ENCODE results near the gene COL4A4. TPM values are rescaled to one million over a fixed set of nuclear protein-coding genes. Genes with fewer than 3 reads are reported as not detected.

The COL4A4 gene
- total and polyA plus RNA-seq, 2 of the 4 experiments (the other 2 are of a cell fraction) = 0.02 TPM; not detected in 1

GRCh38 chr2:227020416-227020815, 143.6 kb downstream of the COL4A4 start:
- Histone ChIP-seq H3K4me2 (ENCODE audit: low read depth, low read length) (no peak overlapping the region), H2AFZ (replicated peaks; ENCODE audit: low read length, poor library complexity) (no peak overlapping the region), H4K91ac (ENCODE audit: insufficient read depth, low read depth, low read length) (no peak overlapping the region), H4K5ac (ENCODE audit: low read depth, low read length) (no peak overlapping the region), H3K36me3 (ENCODE audit: control insufficient read depth, insufficient read depth, low read length) (no peaks in the 10 kb centered on the region), H3K56ac (ENCODE audit: extremely low read depth, insufficient read depth, low read length) (no peak overlapping the region), H3K18ac (ENCODE audit: low read depth, low read length) (no peak overlapping the region), H2BK5ac (ENCODE audit: low read depth, low read length, poor library complexity, severe bottlenecking) (no peak overlapping the region), H3K9me3 (ENCODE audit: control insufficient read depth, insufficient read depth, low read length) (no peaks in the 10 kb centered on the region), H2BK15ac (ENCODE audit: low read depth, low read length) (no peak overlapping the region), H3K9ac (ENCODE audit: low read depth, low read length) (no peak overlapping the region), H3K27me3 (ENCODE audit: control insufficient read depth, insufficient read depth, low read length) (no peaks in the 10 kb centered on the region), H3K79me1 (ENCODE audit: low read depth in 1 of 2, low read length in 2 of 2) (no peaks in the 10 kb centered on the region), H3K14ac (replicated peaks; ENCODE audit: low read depth, low read length) (no peak overlapping the region), H3K4me1 (ENCODE audit: control insufficient read depth, insufficient read depth, low read length) (no peaks in the 10 kb centered on the region), H4K20me1 (ENCODE audit: insufficient read depth, low read length) (no peaks in the 10 kb centered on the region), H3K27ac (ENCODE audit: insufficient read depth, low read length) (no peak overlapping the region), H4K8ac (ENCODE audit: low read depth in 2 of 2, low read length in 2 of 2) (no peak overlapping the region), H3K9me1 (ENCODE audit: insufficient read depth, low read length) (no peaks in the 10 kb centered on the region), H2AK5ac (ENCODE audit: low read depth, low read length) (no peak overlapping the region), H3K4me3 (ENCODE audit: insufficient read depth, low read depth, low read length) (no peak overlapping the region), H3K4ac (ENCODE audit: low read depth, low read length) (no peak overlapping the region), H3K23ac (ENCODE audit: low read depth, low read length) (no peak overlapping the region), H2BK20ac (ENCODE audit: low read depth, low read length) (no peak overlapping the region), H2BK120ac (ENCODE audit: low read depth, low read length) (no peak overlapping the region), H2AK9ac (replicated peaks; ENCODE audit: low read depth, low read length, poor library complexity) (no peak overlapping the region)
- WGBS, 2 experiments (ENCODE audit: extremely low coverage in 2 of 2, insufficient read length in 1 of 2) = 63% methylated on average over 2 of the region's 2 CpGs; no CpG with 5 or more reads in 1 of the 2 experiments
- TF ChIP-seq SMC3 (IDR thresholded peaks at IDR 0.05; ENCODE audit: low read depth, low read length) (no peak), MXI1 (IDR thresholded peaks at IDR 0.05; ENCODE audit: borderline replicate concordance, low read depth, low read length) (no peak), NFE2L2 (IDR thresholded peaks at IDR 0.05; ENCODE audit: low read depth, low read length) (no peak), RAD21 (IDR thresholded peaks at IDR 0.05; ENCODE audit: low read length) (no peak), FOS (IDR thresholded peaks at IDR 0.05; ENCODE audit: low read depth, low read length) (no peak), RFX5 (IDR thresholded peaks at IDR 0.05; ENCODE audit: low read depth, low read length) (no peak), CEBPB (IDR thresholded peaks at IDR 0.05; ENCODE audit: low read depth, low read length) (no peak)
- TF ChIP-seq, protein P1, sequence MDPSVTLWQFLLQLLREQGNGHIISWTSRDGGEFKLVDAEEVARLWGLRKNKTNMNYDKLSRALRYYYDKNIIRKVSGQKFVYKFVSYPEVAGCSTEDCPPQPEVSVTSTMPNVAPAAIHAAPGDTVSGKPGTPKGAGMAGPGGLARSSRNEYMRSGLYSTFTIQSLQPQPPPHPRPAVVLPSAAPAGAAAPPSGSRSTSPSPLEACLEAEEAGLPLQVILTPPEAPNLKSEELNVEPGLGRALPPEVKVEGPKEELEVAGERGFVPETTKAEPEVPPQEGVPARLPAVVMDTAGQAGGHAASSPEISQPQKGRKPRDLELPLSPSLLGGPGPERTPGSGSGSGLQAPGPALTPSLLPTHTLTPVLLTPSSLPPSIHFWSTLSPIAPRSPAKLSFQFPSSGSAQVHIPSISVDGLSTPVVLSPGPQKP (IDR thresholded peaks at IDR 0.05; ENCODE audit: borderline replicate concordance, low read depth, low read length) = no peak
- ChIA-PET POLR2A (ENCODE audit: unreplicated experiment) (no interaction called here), CTCF (no interaction called here)
- in situ Hi-C loops (cut with MboI; ENCODE audit: low sequenced_read_pairs) (no loop called here), intact Hi-C loops (cut with micrococcal nuclease) (no loop called here), dilution Hi-C loops (cut with HindIII; ENCODE audit: low sequenced_read_pairs, unreplicated experiment) (no loop called here)
- no TSS peak for BruUV-seq (replicated peaks)
- ATAC-seq (ENCODE audit: low read depth) (no peak), DNase-seq (no peak)
